Gastroesophageal sphincter (tissue), 3 donors: ENCODE results near the gene BAIAP3.

Experiments used
- CTCF ChIP-seq, 4 experiments: fragments of 200-600 bp in 2 of 4; fragments of 450-650 bp in 2 of 4; sonication (generic) in 1 of 4; IDR thresholded peaks; one replicate each; pipeline ENCODE4 v1.5.1; 2017 to 2019; ENCODE audit warnings: antibody characterized with exemption in 4 of 4, mild to moderate bottlenecking in 2 of 4, moderate library complexity in 2 of 4
- EP300 ChIP-seq: sonication (generic); formaldehyde crosslinking; IDR thresholded peaks from one replicate; pipeline ENCODE4 v1.6.1; 2017; ENCODE audit warnings: antibody characterized with exemption, mild to moderate bottlenecking
- POLR2A ChIP-seq, 2 donors: fragments of 450-650 bp; IDR thresholded peaks; one replicate each; pipeline ENCODE4 v1.6.1; 2017; ENCODE audit warnings: antibody characterized with exemption in 2 of 2, mild to moderate bottlenecking in 2 of 2, moderate library complexity in 1 of 2

- no peak for TF ChIP-seq CTCF (IDR thresholded peaks at IDR 0.05)
- no peak for TF ChIP-seq POLR2A (IDR thresholded peaks at IDR 0.05)
- no peak for TF ChIP-seq EP300
Measured at GRCh38 chr16:1340730-1341494, 7.5 kb downstream of the BAIAP3 start.
